GM19023 (cell line): ENCODE results near the gene RETN.

Experiments used
- ATAC-seq: cut with Tn5 transposase; IDR thresholded peaks from one replicate; pipeline ENCODE4 v1.9.1; 2021; ENCODE audit warnings: mild to moderate bottlenecking, moderate library complexity; ENCODE audit not compliant: unreplicated experiment

The RETN gene

DNA sequence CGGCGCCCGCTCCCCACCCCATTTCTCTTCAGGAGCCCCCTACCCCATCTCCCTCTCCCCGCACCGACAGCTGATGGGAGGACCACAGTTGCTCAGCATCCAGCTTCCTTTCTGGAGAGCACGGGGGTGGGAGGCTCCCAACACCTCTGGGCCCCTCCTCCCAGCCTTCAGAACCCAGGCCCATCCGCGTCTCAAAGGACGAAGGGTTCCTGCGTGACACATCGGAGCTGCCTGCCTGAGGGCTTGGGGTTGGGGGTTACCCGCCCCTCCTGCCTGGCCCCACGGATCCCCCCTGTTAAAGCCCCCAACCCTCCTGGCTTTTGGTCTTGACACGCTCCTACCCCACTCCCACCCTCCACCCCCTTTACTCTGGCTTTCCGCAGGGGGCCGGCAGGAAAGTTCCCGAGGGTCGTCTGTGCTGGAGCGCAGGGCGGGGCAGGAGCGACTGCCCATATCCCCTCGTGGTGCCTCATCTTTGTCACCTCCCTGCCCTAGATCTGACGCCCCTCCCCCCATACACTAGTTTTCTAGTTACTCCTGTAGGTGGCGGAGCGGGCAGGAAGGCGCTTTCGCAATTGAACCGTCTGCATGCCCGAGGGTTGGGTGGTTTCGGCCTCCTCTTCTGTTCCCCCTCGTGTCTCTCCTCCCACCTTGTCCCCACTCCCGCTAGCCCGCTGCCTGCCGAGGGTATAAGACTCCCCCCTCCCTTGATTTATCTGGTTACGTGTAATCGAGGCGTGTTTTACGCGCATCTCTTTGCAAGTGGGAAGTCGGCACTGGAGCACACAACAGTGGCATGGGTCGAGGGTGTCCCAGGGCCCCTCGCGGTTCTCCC, 12.7 kb downstream of the RETN start:
- ATAC-seq, result no peak

DNA sequence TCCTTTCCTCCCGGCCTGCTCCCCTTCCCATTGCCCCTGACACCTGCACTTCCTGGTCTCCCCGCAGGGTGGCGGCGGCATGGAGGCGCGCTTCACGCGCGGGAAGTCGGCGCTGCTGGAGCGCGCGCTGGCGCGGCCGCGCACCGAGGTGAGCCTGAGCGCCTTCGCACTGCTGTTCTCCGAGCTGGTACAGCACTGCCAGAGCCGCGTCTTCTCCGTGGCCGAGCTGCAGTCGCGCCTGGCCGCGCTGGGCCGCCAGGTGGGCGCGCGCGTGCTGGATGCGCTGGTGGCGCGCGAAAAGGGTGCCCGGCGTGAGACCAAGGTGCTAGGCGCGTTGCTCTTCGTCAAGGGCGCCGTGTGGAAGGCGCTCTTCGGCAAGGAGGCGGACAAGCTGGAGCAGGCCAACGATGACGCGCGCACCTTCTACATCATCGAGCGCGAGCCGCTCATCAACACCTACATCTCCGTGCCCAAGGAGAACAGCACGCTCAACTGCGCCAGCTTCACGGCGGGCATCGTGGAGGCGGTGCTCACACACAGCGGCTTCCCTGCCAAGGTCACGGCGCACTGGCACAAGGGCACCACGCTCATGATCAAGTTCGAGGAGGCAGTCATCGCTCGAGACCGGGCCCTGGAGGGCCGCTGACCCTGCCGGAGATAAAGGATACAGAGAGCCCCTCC, 13.5 kb downstream of the RETN start:
- ATAC-seq, result no peak

DNA sequence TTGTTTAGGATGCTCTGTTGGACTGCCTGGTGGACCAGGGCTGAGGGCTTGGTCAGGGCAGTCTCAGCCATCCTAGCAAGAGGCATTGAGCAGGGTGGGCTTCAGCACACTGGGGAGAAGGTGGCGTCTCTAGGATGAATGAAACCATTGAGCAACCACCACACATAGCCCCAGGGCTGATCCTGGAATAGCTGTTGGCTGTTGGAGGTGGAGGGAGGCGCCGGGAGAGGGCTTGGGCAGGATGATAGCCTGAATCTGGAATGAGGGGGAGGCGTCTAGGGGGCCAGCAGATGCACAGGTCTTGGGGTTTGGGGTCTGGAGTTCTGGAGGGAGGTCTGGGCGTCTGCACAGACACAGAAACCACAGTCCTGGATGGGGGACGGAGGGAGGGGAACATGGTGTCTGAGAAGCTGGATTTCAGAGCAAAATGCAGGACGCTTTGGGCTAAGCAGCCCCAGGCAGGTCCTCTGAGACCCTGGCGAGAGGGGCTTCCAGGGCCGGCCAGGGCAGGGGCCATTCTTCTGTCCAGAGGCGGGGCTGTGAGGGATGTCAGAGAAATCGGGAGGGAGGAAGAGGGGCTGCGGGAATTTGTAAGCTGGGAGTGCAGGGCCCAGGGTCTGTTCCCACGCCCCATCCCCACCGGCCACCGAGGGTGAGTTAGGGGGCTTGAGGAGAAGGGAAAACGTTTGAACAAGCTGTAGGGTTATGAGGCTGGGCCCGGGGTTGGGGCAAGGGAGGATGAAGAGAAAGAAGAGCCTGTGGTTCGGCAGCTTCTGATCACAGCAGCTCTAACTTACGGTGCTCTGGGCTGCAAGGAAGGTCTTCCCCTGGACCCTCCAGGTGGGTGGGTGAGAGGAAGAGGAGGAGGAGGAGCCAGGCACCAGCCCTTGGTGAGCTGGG, 16.9 kb downstream of the RETN start:
- no peak for ATAC-seq

DNA sequence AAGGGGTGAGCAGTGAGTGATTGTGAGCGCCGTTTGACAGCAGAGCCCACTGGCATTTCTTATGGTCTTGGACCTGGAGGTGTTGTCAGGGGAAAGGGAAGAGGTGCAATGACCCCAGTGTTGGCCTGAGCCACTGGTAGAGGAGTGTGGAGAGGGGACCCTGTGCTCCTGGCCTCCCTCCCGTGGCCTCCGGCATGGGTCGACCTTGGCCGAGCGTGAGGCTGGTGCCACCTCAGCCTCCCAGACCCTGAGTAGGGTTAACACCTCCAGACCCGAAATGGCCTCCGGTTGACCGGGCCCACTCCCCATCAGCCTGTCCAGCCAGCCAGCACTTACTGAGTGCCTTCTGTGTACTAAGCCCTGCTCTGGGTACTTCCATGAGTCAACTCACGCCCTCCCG, 18.3 kb downstream of the RETN start:
- ATAC-seq, result no peak

DNA sequence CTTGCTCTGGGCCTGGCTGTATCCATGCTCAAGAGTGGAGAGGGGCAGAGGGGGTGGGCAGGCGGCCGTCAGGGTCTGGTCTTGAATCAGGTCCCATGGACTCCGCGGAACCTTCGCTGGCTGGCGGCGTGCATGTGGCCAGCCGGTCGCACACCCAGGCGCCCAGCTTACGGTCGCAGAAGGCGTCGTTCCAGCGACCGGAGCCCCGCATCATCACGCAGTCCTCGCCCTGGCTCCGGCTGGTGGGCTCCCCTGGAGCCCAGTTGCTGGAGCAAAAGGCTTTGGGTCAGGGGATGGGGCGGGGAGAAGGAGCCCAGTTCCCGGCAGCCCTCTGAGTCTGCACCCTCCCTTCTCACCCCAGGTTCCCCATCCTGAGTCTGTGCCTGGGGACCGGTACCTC, 20.3 kb downstream of the RETN start:
- ATAC-seq, result no peak

DNA sequence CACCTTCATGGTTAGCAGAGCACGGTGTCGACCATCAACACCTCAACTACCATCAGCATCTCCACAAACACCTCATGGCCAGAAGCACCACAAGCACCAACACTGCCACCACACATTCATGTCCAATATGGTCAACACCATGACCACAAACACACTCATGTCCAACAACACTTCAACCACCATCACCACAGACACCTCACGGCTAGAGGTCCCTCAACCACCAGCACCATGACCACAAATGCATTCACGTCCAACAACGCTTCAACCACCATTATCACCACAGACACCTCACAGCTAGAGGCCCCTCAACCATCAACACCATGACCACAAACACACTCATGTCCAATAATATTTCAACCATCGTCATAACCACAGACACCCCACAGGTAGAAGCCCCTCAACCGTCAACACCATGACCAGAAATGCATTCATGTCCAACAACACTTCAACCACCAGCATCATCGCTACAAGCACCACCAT, 22.0 kb downstream of the RETN start:
- no peak for ATAC-seq

DNA sequence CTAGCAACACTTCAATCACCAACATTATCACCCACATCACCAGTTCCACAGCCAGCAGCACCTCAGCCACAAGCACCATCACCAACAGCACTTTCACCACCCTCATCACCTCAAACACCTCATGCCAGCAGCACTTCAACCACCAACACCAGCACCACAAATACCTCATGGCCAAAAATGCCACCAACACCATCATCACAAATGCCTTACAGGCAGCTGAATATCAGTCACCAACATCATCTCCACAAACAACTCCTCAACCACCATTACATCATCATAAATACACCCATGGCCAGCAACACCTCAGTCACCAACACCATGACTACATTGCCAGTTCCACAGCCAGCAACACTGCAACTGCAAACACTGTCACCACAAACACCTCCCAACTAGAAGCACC, 22.6 kb downstream of the RETN start:
- no peak for ATAC-seq

DNA sequence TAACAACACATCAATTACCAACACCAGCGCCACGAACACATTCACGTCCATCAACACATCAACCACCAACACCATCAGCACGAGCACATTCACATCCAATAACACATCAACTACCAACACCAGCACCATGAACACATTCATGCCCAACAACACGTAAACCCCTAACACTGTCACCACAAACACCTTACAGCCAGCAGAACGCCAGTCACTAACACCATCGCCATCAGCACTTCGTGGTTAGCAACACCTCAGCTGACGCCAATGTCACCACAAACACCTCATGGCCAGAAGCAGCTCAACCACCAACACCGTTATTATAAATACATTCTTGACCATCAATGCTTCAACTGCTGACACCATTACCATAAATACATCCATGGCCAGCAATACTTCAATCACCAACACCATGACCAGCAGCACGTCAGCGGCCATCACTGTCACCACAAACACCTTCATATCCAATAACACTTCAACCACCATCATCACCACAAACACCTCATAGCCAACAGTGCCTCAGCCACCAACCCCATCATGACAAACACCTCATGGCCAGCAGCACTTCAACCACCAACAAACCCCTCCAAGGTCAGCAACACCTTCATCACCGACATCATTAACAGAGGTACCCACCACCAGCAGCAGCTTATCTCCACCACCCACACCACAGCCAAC, 23.7 kb downstream of the RETN start:
- no peak for ATAC-seq

DNA sequence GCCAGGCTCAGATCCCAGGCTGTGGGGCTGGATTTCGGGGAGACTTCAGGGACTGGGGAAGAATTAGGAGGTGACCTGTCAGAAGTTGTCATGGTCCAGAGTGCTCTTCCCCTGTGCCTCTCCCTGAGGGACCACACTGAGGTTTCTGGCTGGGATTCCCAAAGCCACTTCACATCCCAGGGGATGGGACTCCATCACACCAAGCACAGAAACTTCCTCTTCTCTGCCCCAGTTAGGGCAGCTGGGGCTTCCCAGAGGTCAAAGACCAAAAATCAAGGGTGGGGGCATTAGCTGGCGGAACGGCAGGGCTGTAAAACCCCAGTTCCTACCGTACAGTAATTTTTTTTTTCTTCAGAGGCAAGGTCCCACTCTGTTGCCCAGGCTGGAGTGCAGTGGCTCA, 25.6 kb downstream of the RETN start:
- no peak for ATAC-seq

DNA sequence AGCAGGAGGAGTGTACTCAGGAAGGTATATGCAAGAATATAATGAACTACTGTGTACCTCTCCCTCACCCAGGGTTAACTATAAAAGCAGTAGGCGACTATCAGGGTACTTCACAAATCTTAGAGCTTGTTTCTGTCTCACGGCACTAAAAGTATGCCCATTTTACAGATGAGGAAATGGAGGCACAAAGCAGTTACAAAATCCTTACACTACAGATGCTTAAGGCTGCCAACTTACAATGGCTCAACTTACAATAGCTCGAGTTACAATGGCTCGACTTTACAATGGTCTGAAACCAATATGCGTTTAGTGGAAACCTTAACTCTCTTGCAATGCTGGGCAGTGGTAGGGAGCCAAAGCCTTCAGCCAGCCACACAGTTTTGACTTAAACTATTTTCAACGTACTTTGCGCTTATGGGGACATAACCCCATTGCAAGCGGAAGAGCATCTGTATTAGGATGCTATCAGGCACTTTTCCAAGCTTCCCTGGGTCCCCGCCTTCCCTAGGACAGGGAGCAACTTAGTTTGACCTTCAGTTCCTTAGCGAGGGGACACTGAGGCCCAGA, 29.0 kb downstream of the RETN start:
- no peak for ATAC-seq

DNA sequence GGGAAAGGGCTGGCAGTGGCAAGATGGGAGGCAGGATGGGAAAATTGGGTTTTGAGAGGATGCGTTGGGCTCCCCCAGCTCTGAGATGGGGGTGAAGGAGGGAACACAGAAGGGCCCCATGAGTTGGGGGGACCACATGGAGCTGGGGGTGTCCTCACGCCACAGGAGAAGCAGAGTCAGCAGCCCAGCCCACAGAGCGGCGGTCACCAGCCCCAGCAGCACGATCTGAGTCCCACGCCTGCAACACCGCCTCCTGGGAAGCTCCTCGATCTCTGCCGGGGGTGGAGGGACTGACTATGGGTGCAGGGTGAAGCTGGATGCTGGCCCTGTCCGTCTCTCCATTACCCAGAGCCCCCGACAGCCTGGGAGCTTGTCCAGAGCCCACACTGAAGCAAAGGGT, 29.7 kb downstream of the RETN start:
- ATAC-seq, result no peak

DNA sequence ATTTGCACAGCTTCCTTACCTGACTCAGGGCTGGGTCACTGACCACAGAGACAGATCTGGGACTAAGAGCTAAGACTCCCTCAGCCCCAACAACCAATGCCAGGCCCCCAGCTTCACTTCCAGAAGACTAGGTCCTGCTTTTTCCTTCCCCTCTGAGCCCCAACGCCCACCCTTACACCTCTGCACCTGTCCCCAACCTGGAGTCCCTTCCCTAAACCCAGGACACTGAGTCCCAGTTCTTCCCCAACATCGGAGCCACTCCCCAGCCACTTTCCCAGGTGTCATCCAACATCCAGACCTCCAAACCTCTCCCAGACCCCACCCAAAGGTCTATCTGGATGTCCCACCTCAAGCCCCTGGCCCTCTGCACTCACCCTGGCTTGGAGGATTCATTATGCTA, 30.2 kb downstream of the RETN start:
- no peak for ATAC-seq

DNA sequence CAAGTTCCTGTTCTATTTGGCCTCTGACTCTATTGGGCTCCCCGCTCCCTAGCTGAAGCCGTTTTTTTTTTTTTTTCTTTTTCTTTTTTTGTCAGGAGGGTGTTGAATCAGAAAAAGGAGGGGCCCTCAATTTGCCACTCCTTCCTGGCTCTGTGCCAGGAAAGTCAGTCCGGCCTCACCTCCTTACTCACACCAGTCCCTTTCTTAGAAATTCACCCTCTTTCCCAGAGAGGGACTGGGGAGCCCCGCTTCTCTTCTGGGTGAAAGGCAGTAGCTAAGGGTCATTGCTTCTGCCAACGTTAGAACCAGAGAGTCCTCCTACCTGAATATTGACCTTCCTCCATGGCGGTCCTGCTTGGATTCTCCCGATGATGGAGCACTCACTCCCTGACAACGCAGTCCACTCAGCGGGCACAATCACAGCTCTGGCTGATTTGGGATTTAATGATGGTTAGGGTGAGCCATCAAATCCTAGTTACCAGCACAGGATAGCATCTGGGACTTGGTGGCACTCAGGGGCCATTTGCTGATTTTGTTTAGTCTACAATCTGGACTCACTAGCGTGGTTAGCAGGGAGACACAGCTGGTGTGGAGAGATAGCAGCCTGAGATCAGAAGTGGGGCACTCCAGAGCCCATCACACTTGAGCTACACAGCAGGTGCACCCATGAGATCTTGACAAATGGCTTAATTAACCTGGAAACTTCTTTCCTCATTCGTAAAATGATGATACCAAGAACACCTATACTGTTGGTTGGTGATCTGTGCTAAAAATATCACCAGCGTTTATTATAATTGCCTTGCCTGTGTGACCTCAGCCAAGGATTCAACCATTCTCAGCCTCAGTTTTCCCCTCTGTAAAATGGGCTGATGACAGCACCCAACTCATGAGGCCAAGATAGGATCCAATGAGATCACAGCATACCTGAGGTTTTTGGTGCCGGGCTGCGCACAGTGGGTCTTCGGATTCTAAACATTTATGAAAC, 30.9 kb downstream of the RETN start:
- ATAC-seq, result no peak

DNA sequence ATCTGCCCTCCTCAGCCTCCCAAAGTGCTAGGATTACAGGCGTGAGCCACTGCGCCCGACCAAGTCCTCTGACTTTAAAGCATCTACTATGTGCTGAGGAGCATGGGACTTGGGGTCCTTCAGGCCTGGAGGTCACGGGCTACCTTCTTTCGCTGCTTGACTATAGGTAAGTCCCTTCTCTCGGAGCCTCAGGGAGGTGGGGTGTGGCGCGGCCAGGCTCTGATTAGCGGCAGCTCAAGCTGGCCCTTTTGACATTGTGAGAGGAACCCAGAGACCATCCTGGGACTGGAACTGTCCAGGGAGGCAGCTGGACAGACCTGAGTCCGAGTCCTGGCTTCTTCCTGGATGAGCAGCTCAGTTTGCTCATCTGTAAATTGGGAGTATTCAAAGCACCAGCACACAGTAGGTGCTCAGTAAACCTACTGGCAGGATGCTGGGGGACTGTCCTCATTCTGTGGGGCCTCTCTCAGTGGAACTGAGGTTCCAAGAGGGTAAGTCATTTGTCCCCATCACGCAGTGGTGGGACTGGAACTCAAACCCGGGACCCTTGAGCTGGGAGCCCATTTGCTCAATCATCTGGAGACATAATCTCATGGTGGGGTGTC, 32.3 kb downstream of the RETN start:
- no peak for ATAC-seq

DNA sequence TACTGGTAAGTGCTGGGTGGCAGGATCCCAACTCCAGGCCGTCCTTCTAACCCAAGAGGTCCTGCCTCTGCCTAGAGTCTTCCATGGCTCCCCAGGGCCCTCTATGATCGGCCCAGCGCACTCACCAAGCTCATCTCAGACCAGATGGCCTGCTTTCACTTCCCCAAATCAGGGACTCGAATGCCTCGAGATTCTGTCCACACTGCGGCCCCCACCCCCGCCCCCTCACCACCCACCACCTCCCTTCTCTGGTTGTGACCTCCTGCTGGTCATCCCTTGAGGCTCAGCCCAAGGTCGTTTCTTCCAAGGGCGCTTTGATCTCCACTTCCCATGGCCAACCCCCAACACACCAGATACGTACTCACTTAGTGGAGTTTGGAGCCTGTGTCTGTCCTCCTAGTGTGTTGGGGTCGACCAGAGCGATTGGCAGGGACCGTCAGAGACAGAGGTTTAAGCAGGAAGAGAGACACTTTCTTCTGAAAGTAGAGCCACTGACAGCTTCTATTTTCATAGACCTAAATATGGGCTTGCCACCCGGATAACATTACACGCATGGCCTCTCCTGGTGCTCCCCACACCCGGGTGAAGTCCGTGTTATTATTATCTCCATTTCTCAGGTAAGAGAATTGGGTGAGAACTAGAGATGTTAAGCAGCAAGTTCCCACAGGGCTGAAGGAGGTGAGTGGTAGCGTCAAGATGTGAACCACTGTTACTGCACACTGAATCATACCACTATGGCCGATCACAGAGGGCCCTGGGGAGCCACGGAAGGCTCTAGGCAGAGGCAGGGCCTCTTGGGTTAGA, 33.0 kb downstream of the RETN start, which contains the start of gene FCER2:
TSS of gene FCER2 (minus strand) at position 478 of the 804 bp plus-strand sequence. CDS start 2,371 bp downstream, outside the sequence.
- ATAC-seq, result no peak

DNA sequence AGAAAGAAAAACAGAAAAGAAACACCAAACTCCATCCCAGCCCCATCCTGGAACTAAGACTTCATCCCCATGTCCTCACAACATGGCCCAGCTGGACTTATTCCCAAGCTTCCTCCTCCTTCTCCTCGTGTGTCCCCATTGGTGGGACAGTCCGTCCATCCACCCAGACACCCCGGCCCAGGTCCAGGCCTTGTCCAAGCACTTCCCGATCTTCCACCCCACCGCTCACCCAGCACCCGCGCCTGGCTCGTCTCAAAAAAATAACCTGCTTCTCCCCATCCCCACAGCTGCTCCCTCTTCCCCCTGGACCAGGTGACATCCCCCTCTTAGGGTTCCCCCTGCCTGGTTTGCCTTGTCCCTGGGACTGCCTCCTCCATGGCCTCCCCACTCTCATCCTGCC, 34.5 kb downstream of the RETN start:
- no peak for ATAC-seq

DNA sequence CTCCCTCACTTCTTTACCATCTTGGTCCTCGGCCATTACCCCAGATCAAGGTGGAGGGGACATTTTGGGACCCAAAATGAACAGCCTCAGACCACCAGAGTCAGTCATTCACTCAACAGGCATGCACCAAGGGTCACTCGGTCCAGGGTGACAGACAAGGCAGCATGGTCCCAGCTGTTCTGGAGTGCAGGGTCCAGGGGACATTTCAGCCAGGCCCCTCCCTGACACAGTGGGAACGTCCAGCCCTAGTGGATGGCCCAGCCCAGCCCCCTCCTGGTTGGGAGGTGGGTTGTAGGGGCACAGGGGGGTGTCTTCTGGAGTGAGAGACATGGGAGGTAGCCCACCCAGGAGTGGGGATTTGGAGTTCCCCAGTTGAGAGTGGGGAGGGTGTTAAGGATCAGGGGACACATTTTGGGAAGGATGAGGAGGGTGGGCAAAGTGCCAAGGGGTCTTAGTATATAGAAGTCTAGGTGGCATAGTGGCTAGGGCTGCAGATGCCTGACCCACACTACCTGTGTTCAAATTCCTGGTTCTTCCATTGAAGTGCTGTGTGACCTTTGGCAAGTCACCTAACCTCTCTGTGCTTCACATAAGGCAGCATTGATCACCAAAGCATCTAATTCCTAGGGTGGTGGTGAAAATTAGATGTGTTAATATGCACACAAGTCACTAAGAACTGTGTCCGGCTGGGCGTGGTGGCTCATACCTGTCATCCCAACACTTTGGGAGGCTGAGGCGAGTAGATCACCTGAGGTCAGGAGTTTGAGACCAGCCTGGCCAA, 35.6 kb downstream of the RETN start:
- ATAC-seq, result no peak
